GM06990 (cell line): ENCODE data around the gene TEC.

Experiments
- DNase-seq: peaks from one replicate; pipeline ENCODE4 v3.0.0-alpha.2; 2011; ENCODE audit not compliant: insufficient read length; ENCODE audit errors: extremely low read depth
- H3K27me3 ChIP-seq: replicated peaks from 2 replicates; pipeline ENCODE4 v1.6.0; 2011; ENCODE audit warnings: low read length; ENCODE audit not compliant: control insufficient read depth, insufficient read depth
- H3K36me3 ChIP-seq: 2 replicates; pipeline ENCODE4 v1.5.1; 2011; ENCODE audit warnings: low read length; ENCODE audit not compliant: control insufficient read depth, insufficient read depth
- H3K4me3 ChIP-seq: replicated peaks from 2 replicates; pipeline ENCODE4 v1.5.1; 2011; ENCODE audit warnings: low read depth, mild to moderate bottlenecking, control low read depth, low read length
- CTCF ChIP-seq: IDR thresholded peaks from 2 replicates; pipeline ENCODE4 v1.5.1; 2011; ENCODE audit warnings: low read length, control low read depth, mild to moderate bottlenecking, inconsistent platforms; ENCODE audit not compliant: insufficient read depth, poor library complexity, severe bottlenecking

Gene TEC

DNA sequence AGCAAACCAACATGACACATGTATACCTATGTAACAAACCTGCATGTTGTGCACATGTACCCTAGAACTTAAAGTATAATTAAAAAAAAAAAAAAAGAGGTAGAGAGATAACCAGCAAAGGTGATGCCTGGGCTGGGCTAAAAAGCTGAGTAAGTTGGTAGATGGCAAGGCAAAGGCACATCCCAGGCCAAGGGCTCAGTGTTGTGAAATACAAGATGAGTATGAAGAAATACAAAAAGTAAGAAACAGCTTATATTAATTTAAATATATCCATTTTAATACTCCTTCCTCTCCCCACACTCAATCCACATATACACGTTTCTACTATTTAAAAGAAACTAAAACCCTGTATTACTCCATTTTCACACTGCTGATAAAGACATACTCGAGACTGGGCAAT is 25.8 kb downstream of the TEC start:
- DNase-seq: no peak
- no peaks in the 10 kb centered on the region for H3K36me3 ChIP-seq
- TF ChIP-seq CTCF: no peak
- no peaks in the 10 kb centered on the region for H3K27me3 ChIP-seq
- H3K4me3 ChIP-seq: no peak overlapping the region

DNA sequence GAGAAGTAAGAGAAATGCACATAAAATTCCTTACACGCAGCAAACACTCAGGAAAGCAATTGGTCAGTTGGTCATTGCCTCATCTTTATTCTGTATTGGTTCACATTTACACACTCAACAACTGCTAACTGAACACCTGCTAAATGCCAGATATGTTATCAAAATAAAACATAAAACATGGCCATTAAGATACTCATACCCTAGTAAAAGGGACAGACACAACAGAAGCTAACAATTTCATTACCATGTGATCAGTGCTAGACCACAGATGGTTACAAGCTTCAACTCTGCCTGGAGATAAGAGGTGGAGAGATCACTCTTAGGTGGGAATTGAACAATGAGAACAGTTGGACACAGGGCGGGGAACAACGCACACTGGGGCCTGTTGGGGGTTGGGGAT is 26.2 kb downstream of the TEC start:
- no peak for DNase-seq
- no peak for TF ChIP-seq CTCF
- Histone ChIP-seq H3K27me3 (no peaks in the 10 kb centered on the region), H3K4me3 (no peak overlapping the region), H3K36me3 (no peaks in the 10 kb centered on the region)

- Histone ChIP-seq H3K27me3 (no peaks in the 10 kb centered on the region), H3K36me3 (no peaks in the 10 kb centered on the region), H3K4me3 (no peak overlapping the region)
- no peak for TF ChIP-seq CTCF
- DNase-seq: no peak
Observed at GRCh38 chr4:48242511-48243195, 27.0 kb downstream of the TEC start.

DNA sequence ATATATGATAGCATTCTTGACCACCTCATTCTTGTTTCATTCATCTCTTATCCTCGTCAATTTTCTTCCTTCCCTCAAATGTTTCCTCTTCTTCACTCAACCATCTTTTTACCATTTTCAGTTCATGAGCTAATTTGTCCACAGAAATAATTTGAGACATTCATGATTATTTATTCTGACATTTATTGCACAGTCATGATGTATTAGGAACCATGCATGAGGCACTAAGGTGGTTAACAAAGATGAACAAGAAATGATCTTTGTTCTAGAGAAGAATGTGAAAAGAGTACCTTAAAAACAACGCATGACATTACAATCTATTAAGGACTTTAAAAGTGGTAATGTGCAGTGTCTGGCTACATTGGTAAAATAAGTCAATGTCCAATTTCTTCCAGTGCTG is 27.9 kb downstream of the TEC start:
- Histone ChIP-seq H3K4me3 (no peak overlapping the region), H3K36me3 (no peaks in the 10 kb centered on the region), H3K27me3 (no peaks in the 10 kb centered on the region)
- TF ChIP-seq CTCF: no peak
- DNase-seq: no peak

DNA sequence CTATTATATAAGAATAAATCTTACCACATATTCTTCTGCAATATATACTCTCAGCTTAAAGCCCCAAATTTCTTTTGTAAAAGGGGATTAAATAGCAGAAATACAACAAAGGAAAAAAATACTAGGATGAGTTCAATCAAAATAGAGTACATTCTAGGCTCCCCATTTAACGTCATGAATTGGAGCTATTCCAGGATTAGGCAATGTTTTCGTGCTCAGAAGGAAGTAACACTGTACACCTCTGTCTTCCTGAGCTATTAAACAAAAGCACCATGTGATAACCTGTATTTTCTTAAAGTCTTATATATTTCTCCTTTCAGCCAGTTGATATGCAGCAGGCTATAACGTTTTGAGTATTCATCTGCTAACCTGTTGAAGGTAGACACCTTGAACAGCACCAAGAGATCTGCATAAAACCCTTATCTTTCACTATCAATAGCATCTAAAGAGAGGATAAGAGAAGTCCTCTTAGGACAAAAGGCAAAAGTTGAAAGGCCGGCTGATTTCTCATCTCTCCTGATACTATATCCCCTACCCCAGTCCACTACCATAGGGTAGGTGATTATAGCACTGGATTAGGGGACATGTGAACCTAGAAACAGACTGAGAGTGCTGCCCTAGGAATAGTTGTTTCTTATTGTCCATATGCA is 31.5 kb downstream of the TEC start:
- H3K27me3 ChIP-seq: no peaks in the 10 kb centered on the region
- no peak for DNase-seq
- H3K4me3 ChIP-seq: no peak overlapping the region
- no peak for TF ChIP-seq CTCF
- no peaks in the 10 kb centered on the region for H3K36me3 ChIP-seq
